Stimulated activated CD8-positive, alpha-beta memory T cell treated with anti-CD3 and anti-CD28 coated beads, Interleukin-7, amount 100 ng/mL, for 4 hours (primary cell): Measurements from ENCODE around the gene KLF13.

ENCODE experiments used
- DNase-seq, 2 donors: peaks; one replicate each; pipeline ENCODE4 v3.0.0-alpha.2; 2020; ENCODE audit warnings: low read depth in 2 of 2

The KLF13 gene

DNA sequence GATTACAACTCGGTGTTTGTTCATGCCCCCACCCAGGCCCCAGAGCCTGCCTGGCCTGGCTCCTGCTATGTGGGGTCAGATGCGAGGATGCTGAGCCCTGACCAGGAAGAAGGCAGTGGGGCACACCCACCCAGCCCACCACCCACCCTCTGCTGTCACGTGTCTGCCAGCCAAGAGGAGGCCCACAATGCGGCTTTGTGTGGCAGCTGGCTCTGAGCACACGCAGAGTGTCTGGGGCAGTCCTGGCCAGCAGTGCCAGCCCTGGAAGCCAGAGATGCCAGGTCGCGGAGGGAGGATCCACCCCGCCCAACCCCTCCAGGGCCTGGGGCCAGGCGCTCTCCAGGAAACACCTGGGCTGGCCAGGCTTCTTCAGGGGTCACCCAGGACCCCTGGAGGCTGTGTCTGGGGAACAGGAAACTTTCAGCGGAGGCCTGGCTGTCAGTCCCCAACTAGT is 26.4 kb upstream of the KLF13 start:
- no peak for DNase-seq

DNA sequence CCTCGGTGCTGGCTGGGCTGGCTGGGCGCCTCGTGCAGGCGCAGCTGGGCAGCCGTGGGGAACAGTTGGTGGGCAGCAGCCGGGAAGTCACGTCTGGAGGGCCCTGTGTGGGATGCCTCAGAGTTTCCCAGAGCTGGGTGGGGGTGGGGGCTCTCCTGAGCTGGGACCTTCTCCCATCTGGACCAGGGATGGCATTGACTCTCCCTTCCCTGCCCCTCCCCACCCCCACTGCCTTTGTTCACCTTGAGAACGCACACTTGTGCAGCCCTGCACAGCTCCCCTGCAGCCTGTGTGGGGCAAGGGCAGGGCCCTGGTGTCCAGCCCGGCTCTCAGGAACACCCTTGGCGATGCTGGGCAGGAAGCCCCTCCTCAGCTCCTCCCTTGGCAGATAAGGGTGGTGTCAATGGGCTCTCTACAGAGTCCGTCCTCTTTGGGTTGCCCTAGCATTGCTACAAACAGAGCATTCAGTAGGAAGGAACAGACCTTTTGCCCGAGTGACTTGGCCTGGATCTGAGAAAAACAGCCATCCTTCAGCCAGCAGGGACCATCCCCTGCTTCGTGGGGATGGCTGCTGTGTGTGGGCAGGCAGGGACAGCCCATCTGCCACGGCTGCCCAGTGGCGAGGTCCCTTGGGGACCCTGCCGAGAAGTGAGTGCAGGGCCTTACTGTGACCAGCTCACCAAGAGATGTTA is 25.5 kb upstream of the KLF13 start:
- DNase-seq = no peak

DNA sequence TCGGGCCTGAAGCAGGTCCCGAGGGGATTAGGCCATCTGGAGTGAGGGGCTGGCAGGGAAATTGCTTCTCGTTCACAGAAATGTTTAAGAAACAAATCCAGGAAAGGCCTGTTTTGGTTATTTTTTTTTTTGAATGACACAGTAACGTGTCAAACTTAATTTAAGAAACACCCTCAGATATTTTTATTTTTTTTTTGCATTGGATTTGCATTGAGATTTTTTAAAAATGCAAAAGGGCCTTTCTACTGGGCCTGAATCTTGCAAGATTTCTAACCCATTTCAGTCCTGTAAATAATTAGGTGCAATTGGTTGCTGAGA is 25.0 kb upstream of the KLF13 start:
- DNase-seq = no peak

DNA sequence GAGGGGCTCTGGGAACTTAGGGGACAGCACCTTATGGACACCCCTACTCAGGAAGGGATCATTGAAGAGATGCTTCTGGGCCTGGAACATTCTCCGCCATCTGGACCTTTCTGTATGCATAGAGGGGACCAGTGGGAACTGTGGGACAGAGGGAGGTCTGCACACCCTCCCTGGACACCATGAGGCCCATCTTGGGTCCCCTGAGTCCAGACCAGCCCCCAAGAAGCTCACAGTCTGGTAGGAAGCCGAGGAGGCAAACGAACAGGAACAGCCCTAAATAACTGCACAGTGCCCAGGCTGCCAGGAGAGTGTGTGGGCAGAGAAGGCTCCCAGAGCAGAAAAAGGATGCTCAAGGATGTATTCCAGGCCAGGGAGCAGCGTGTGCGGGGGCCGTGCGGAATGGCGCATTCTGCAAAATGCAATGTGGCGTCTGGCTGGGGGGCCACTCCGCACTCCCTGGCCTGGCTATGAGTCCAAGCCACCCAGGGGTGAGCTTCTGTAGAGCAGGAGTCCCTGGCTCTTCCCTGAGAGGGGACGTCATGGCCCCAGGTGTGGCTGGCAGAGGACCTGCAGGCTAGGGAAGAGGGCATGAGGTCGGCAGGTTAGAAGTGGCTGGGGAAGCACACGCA is 24.5 kb upstream of the KLF13 start:
- no peak for DNase-seq

DNA sequence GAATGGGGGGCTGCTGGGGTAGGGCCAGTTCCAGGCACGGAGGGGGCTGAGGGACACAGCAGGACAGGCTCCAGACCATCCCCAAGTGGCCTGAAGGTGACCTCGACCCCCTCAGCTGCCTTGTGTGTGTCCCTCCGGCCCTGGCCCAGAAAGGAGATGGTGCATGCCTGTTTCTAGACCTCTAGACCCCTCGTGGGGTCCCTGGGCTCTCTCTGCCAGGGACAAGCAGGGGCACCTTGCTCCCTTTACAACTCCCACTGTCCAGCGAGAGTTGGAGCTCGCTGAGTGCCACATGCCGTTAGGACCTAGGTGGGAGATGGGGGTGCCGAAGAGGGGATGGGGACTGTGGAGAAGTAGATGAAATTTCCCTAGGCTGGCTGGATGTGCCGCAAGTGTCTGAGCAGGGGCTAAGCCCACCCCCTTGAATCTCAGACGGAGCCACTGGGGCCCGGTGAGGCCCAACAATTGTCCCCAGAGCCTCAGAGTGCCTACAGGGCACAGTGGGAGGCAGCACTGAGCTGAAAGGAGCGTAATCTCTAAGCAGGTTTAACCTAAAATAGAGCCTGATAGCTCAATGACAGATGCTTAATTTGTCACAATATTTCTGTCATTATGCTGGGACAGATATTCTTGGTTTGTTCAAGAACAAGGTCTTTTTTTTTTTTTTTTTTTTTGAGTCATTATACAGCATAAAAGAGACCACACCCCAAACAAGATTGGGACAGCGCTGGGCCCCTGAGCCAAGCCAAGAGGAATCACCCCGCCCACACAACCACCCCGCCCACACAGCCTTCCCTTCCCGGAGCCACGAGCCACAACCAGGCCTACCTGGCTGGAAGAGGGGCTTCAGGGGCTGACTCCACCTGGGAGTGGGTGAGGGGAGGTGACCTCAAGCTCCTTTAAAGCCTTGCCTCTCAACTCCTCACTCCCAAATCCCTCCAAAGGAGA is 23.6 kb upstream of the KLF13 start:
- DNase-seq = no peak

DNA sequence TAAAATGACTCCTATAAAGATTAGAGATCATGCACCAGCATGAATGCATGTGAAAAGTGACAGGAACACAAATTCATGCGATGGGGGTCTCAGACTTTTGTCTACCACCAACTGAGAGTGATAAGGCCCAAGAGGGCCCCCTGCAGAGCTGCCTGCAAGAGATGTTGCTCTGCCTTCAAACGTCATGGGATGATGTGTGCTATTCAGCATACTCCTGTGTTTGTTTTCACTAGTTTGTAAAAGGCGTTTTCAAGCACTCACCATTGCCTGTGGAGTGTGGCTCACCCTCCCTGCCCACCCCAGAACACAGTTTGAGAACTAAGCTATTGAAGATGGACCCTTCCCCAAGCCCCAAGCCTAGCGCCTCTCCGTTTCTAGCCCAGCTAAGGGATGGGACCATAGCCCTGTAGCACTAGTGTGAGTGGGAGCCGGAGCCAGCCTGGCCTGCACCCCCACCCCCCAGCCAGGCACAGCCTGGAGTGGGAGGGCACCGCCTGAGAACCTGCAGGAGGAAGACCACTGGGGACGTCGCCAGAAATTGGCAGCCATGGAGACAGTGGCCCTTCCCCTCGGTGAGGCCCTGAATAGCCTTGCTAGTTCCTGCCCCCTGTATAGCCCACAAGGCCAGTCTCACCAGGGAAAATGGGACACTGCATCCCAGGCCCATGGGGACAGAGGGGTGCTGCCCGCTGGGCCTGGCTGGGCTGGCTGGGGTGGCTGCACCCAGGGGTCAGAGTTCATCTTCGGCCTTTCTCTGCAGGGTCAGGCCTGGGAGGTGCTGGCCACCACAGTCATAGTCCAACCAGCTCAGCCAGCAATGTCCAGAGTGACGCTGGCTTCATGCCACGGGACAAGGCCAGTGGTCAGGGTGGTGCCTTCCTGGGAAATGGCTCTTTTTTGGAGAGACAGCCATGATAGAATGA is 22.6 kb upstream of the KLF13 start:
- no peak for DNase-seq

DNA sequence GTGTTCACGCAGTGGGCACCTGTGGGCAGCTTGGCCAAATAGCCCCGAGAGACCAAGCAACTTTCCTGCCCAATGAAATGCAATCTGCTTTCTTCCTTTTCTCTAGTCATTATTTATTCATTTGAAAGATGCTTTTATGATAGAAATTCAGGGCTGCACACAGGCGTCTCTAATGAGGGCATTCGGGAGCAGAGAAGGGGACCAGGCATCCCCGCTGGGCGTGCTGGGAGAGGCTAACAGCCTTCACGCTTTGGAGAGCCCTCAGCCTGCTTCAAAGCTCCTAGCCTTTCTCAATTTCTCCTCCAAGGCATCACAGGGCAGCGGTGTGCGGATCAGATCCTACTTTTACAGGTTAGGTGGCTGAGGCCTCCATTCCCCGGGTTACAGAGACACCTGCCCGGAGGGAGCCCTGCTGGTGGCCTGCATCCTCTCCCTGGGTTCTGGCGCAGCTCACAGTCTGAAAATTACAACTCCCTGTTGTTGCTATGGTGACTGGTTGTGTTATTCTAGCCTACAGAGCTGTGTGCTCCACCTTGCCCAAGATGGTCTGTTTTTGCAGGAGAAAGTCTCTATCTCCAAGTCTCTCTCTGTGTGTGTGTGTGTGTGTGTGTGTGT is 21.8 kb upstream of the KLF13 start:
- DNase-seq = no peak

DNA sequence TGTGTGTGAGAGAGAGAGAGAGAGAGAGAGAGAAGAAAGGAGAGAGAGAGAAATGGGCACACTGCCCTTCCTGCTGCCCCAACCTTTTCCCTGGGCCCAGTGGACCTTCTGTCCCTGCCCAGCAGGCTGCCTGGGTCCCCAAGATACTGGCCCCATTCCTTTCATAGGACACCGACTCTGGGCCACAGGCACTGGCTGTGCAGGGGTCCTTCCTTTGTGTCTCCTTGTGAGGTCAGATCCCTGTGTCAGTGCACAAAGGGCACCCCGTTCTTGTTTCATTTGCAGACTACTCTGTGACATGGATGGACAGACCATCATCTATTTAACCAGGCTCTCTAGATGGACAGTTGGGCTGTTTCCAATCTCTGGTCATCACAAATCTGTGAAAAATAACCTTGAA is 21.3 kb upstream of the KLF13 start:
- no peak for DNase-seq

DNA sequence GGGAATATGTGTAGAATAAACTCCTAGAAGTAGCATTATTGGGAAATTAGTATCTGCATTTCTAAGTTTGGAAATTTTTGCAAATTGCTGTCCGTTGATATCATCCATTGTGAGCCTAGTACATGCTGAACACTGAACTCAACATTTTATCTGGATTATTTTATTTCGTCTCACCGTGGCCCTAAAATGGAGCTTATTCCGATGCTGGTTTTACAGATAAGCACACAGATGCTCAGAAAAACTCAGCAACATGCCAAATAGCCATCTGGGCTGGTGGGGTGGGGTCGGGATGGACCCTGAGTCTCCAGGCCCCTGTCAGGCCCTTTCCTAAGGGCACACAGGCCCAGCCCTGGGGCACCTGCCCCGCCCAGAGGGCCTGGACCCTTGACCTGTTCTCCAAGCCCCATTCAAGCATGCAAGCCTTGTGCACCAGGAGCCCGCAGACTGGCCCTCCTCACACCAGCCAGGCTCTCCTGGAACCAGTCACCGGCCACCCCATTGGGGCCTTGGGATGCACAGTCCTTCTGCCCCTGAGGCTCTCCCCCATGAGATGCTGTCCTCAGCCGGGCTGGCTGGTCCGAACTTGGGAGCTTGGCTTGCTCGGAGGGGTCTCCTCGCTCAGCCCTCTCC is 20.7 kb upstream of the KLF13 start:
- DNase-seq = no peak

DNA sequence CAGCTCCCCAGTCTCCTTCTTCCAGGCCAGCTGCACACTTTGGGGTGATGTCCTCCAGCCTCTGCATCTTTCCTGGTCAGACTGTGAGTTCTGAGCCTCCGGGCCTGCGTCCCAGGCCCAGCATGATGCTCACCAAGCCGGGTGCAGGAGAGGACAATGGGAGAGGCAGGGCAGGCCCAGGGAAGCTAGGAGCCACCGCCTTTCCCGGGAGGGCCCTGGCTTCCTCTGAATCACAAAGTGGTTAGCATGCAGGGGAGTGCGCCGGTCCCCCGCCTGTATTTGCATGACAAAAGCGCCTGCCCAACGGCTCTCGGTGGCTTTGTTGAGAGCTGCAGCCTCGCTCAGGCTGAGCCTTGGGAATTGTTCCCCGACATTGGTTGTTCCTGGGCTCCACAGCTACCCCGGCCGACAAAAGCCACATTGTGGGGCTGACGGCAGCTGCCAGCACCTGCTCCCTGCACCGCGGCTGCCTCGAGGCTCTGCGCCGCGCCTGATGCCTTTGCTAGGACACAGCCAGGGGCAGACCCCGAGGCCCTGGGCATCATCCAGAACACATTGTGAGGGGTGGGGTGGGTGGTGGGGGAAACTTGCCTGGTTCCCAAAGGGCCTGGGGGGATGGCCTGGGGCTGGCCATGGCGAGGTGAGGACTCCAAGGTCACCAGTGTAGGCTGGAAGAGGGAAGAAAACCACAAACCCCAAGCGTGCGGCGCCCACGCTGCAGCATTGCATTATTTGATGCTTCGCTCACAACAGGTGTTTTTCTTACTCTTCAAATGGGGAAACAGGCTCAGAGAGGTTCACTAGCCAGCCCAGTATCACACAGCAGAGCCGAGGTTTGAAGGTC is 20.0 kb upstream of the KLF13 start:
- DNase-seq = no peak

DNA sequence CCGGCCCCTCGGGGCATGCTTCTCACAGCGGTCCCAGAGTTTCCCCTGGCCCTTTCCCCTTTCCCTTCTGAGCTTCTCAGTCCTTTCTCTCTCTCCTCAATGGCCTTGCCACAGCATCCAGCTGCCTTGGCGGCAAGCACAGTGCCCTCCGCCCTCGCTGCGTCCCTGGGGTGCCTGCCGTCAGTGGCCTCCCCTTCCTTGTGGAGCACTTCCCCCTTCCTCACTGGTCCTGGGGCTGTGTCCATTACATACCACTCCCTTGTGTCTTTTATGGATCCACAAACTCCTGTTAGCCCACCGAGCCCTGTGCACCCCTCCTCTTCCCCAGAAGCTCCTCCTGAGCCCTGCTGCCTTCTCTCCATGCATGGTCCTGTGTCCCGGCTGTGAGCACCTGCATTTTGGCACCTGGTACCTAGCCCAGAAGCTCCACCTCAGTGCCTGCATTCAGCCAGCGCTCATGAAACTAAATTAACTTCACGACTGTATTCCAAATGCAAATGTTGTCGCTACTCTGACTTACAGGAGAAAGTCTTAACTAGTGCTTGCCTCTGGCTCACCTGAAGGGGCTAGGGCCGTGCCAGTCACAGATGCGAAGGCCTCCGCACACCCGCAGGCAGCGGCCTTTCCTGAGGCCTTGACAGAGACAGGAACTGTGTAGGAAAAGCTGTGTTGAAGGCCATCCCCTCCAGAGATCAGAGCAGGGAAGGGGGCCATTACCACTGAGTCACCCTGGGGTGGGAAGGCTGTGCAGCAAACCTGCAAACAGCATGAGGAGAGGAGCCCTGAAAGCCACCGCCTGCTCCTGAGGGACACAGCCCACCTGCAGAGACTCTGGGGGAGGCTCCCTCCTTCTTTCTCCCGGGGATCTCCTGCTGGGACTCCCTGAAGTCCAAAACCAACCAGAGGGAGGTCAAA is 19.1 kb upstream of the KLF13 start:
- no peak for DNase-seq

DNA sequence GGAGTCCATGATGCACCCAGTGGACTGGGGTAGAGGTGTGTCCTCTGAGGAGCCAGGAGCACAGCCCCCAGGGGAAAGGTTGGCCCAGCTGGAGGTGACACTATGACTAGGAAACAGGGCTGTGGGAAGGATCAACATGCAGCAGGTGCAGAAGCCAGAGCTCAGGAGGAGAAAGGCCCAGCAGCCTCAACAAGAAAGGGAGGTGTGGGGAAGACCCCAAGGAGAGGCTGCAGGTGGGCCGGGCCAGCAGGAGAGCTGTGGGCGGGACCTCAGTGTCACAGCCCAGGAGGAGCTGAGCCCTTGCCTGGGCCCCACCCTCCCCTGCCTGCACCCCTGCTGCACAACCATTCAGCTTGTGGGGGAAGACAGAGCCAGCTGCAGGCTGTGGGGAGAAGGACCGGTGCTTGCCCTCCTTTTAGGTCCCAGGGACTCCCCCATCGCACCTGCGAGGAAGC is 18.4 kb upstream of the KLF13 start:
- no peak for DNase-seq

DNA sequence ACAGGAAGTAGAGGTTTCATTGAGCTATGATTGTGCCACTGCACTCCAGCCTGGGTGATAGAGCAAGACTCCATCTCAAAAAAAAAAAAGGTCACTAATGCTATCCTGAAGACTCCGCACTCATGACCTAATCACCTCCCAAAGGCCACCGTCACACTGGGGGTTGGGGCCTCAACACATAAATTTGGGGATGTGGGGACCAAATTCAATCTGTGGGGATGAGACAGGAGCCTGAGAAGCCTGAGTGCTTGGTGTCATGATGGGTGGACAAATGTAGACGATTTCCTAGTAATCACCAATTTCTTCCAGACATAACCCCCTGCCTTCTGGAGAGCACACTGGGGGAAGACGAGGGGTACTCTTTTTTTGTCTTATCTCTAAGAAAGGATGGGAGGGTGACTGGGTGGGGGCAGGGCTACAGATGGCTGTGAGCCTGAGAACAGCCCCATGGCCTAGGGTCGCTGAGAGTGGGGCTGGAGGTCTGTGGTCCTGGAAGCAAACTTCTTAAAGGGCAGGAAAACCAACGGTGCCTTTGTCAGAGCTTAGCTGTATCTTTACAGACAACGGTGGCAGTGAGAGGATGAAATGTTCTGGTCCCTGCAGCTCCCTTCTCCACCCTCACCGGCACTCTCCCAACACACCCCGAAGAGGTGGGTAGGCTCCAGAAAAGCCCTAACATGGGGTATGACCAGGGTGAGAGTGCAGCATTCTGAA is 16.6 kb upstream of the KLF13 start:
- DNase-seq = no peak

DNA sequence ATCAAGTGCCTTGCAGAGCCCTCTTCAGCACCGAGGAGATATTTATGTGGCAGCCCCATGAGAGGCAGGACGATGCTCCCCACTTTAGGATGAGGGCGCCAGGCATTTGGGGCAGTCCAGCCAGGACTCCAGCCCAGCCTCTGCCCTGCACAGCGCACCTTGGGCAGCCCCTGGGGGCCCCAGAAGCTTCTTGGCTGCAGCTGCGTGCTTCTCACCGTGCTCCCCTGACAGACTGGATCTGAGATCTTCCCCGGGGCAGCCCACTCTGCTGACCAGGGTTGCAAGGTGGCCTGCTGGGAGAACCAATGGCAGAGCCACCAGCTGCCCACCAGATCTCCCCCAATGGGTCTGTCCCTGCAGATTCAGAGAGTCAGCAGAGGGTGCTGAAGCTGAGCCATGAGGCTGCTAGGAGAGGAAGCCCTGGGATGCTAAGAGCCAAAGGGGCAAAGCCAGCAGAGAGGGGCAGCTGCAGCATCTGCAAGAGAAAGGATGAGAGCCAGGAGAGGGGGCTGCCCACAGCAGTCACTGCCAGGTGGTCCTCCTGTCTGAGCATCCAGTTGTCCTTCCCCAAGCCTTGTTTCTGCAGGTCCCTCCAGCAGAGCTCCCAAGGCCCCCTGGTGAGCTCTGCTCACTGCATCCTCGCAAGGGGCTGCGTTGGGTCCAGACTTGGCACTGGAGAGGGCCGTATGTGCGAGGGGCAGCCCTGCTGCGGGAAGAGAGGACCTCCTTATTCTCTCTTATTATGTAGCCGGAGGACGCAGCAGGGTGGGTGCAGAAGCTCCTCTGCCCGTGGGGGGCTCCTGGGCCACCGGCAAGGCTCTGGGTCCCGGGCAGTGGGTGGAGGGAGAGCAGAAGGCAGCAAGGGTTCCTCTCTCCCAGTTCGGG is 14.7 kb upstream of the KLF13 start:
- no peak for DNase-seq

DNA sequence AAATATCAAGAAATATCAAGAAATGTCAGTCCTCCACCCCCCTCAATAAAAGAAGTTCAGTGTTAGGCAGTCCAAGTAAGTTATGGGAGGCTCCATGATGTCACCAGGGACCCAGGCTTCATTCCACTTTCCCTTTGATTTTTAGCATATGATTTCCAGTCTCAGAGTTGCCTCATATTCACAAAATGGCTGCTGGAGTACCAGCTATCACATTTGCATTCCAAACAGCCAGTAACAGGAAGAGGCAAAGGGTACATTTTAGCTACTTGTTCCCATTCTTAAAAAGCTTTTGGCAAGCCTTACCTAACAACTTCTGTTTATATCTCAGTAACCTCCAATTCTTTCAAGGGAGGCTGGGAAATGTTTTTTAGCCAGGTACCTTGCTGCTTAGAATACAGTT is 13.4 kb upstream of the KLF13 start:
- DNase-seq = no peak

DNA sequence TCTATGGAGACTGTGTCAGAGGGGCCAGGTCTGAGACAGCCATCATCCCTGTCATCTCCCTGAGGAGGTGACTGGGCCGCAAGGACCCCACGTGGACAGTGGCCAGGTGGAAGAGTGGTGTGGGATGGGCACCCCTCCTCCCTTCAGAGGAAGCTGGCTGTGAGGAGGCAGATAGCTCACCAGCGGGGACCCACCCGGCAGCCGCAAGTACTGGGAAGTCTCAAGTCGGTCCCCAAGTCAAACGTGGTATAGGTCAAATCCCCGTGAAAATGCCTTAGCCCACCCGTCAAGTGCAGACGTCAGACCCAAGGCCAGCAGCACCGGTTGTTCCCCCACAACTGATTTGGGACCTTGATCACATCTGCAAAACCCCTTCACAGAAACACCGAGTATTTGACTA is 12.3 kb upstream of the KLF13 start:
- DNase-seq = no peak
